ENCODE results near the gene BTBD6. TPM values are rescaled to one million over a fixed set of nuclear protein-coding genes. Genes with fewer than 3 reads are reported as not detected.

BTBD6 gene
- total and polyA plus RNA-seq, 2 of the 8 experiments (the other 6 are each of a cell fraction or from before 2014, with no cell fraction given) = 10.1 to 10.2 TPM

DNA sequence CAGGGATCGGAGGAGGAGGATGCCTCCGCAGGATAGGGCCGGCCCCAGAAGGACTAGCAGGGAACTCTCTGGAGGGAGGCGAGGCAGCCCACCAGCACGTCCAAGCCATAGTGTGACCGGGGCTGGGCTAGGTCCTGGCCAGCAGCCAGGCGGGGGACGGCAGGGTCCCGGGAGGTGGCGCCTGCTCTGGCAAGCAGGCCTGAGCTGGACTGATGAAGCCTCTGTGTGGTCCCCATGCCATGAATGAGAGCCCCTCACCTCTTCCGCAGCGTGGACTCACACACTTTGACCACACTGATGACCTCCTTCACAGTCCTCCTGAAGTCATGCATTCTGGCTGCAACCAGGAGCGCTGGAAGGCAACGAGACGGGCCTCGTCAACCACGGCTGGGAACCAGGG, 19.8 kb upstream of the BTBD6 start (continued):
- TF ChIP-seq, protein P1, sequence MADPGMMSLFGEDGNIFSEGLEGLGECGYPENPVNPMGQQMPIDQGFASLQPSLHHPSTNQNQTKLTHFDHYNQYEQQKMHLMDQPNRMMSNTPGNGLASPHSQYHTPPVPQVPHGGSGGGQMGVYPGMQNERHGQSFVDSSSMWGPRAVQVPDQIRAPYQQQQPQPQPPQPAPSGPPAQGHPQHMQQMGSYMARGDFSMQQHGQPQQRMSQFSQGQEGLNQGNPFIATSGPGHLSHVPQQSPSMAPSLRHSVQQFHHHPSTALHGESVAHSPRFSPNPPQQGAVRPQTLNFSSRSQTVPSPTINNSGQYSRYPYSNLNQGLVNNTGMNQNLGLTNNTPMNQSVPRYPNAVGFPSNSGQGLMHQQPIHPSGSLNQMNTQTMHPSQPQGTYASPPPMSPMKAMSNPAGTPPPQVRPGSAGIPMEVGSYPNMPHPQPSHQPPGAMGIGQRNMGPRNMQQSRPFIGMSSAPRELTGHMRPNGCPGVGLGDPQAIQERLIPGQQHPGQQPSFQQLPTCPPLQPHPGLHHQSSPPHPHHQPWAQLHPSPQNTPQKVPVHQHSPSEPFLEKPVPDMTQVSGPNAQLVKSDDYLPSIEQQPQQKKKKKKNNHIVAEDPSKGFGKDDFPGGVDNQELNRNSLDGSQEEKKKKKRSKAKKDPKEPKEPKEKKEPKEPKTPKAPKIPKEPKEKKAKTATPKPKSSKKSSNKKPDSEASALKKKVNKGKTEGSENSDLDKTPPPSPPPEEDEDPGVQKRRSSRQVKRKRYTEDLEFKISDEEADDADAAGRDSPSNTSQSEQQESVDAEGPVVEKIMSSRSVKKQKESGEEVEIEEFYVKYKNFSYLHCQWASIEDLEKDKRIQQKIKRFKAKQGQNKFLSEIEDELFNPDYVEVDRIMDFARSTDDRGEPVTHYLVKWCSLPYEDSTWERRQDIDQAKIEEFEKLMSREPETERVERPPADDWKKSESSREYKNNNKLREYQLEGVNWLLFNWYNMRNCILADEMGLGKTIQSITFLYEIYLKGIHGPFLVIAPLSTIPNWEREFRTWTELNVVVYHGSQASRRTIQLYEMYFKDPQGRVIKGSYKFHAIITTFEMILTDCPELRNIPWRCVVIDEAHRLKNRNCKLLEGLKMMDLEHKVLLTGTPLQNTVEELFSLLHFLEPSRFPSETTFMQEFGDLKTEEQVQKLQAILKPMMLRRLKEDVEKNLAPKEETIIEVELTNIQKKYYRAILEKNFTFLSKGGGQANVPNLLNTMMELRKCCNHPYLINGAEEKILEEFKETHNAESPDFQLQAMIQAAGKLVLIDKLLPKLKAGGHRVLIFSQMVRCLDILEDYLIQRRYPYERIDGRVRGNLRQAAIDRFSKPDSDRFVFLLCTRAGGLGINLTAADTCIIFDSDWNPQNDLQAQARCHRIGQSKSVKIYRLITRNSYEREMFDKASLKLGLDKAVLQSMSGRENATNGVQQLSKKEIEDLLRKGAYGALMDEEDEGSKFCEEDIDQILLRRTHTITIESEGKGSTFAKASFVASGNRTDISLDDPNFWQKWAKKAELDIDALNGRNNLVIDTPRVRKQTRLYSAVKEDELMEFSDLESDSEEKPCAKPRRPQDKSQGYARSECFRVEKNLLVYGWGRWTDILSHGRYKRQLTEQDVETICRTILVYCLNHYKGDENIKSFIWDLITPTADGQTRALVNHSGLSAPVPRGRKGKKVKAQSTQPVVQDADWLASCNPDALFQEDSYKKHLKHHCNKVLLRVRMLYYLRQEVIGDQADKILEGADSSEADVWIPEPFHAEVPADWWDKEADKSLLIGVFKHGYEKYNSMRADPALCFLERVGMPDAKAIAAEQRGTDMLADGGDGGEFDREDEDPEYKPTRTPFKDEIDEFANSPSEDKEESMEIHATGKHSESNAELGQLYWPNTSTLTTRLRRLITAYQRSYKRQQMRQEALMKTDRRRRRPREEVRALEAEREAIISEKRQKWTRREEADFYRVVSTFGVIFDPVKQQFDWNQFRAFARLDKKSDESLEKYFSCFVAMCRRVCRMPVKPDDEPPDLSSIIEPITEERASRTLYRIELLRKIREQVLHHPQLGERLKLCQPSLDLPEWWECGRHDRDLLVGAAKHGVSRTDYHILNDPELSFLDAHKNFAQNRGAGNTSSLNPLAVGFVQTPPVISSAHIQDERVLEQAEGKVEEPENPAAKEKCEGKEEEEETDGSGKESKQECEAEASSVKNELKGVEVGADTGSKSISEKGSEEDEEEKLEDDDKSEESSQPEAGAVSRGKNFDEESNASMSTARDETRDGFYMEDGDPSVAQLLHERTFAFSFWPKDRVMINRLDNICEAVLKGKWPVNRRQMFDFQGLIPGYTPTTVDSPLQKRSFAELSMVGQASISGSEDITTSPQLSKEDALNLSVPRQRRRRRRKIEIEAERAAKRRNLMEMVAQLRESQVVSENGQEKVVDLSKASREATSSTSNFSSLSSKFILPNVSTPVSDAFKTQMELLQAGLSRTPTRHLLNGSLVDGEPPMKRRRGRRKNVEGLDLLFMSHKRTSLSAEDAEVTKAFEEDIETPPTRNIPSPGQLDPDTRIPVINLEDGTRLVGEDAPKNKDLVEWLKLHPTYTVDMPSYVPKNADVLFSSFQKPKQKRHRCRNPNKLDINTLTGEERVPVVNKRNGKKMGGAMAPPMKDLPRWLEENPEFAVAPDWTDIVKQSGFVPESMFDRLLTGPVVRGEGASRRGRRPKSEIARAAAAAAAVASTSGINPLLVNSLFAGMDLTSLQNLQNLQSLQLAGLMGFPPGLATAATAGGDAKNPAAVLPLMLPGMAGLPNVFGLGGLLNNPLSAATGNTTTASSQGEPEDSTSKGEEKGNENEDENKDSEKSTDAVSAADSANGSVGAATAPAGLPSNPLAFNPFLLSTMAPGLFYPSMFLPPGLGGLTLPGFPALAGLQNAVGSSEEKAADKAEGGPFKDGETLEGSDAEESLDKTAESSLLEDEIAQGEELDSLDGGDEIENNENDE (IDR thresholded peaks at IDR 0.05; ENCODE audit: insufficient replicate concordance, low read length) = no peak
- TF ChIP-seq NRF1 (IDR thresholded peaks at IDR 0.05; ENCODE audit: low read depth, low read length) = no peak
- TF ChIP-seq POLR2A (IDR thresholded peaks at IDR 0.05; ENCODE audit: control extremely low read depth in 1 of 2, low read depth in 2 of 2, low read length in 2 of 2) = no peak
- no peak for TF ChIP-seq CBX8 (IDR thresholded peaks at IDR 0.05; ENCODE audit: borderline replicate concordance, low read depth, low read length)
- TF ChIP-seq RFX5 (IDR thresholded peaks at IDR 0.05; ENCODE audit: borderline replicate concordance, low read depth, low read length) = no peak
- TF ChIP-seq CBX5 (IDR thresholded peaks at IDR 0.05; ENCODE audit: low read depth, low read length) = no peak
- TF ChIP-seq, protein P2, sequence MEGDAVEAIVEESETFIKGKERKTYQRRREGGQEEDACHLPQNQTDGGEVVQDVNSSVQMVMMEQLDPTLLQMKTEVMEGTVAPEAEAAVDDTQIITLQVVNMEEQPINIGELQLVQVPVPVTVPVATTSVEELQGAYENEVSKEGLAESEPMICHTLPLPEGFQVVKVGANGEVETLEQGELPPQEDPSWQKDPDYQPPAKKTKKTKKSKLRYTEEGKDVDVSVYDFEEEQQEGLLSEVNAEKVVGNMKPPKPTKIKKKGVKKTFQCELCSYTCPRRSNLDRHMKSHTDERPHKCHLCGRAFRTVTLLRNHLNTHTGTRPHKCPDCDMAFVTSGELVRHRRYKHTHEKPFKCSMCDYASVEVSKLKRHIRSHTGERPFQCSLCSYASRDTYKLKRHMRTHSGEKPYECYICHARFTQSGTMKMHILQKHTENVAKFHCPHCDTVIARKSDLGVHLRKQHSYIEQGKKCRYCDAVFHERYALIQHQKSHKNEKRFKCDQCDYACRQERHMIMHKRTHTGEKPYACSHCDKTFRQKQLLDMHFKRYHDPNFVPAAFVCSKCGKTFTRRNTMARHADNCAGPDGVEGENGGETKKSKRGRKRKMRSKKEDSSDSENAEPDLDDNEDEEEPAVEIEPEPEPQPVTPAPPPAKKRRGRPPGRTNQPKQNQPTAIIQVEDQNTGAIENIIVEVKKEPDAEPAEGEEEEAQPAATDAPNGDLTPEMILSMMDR (IDR thresholded peaks at IDR 0.05; ENCODE audit: control extremely low read depth in 1 of 3, insufficient read depth in 1 of 3, low read depth in 1 of 3, low read length in 3 of 3) = no peak
- no peak for TF ChIP-seq BCL11A (IDR thresholded peaks at IDR 0.05; ENCODE audit: low read depth in 2 of 2, low read length in 2 of 2)

Data from H1 (cell line).